B cell (primary cell): ENCODE measurements around the gene SCYL3. TPM values are rescaled to one million over a fixed set of nuclear protein-coding genes. Genes with fewer than 3 reads are reported as not detected.
A peak's percentile ranks its signal among the peaks of the same experiment; 100 is the strongest.

ENCODE experiments used
- ATAC-seq: fragments of 200-7000 bp; cut with Tn5 transposase; one replicate; pipeline ENCODE4 v1.10.0; 2021; ENCODE audit warnings: low read depth, mild to moderate bottlenecking, moderate number of reproducible peaks, moderate library complexity
- CTCF ChIA-PET: fragments of 350-600 bp; sonication (Branson Sonifier 250); formaldehyde crosslinking; loops from one replicate; lab custom pipeline; 2021; ENCODE audit warnings: antibody characterized with exemption, inconsistent platforms; lab: Charles Lee
- POLR2A ChIA-PET: fragments of 350-600 bp; sonication (Branson Sonifier 250); formaldehyde crosslinking; loops from one replicate; lab custom pipeline; 2021; ENCODE audit warnings: antibody characterized with exemption; lab: Charles Lee
- DNase-seq: peaks from one replicate; pipeline ENCODE4 v3.0.0; 2013
- H2AFZ ChIP-seq: 2 replicates; pipeline ENCODE4 v1.6.1; 2012; ENCODE audit warnings: mild to moderate bottlenecking, low read depth, low read length; ENCODE audit not compliant: insufficient read depth, poor library complexity, severe bottlenecking
- H3K27ac ChIP-seq, 2 donors: 1 replicate in 1 of 2; 2 replicates in 1 of 2; pipeline ENCODE4 v1.5.1; 2012 to 2013; ENCODE audit warnings: low read length in 2 of 2, mild to moderate bottlenecking in 2 of 2, moderate library complexity in 1 of 2
- H3K27me3 ChIP-seq, 4 experiments: fragments of 200-600 bp in 1 of 4; sonication (generic) in 1 of 4; replicated peaks in 1 of 4; 1 replicate in 2 of 4; 2 replicates in 2 of 4; pipeline versions ENCODE4 v1.6.1 to v1.7.0; 2013 to 2016; ENCODE audit warnings: low read length in 3 of 4, mild to moderate bottlenecking in 2 of 4, mixed read lengths in 1 of 4, moderate library complexity in 1 of 4; ENCODE audit not compliant: insufficient read depth in 4 of 4, control insufficient read depth in 3 of 4; ENCODE audit errors: control extremely low read depth in 1 of 4
- H3K36me3 ChIP-seq, 2 experiments: replicated peaks in 1 of 2; 1 replicate in 1 of 2; 2 replicates in 1 of 2; pipeline versions ENCODE4 v1.6.1 to v1.7.1; 2013; ENCODE audit warnings: low read length in 1 of 2; ENCODE audit not compliant: insufficient read depth in 2 of 2, control insufficient read depth in 1 of 2; ENCODE audit errors: control extremely low read depth in 1 of 2, extremely low read depth in 1 of 2
- H3K4me1 ChIP-seq, 2 donors: fragments of 200-600 bp in 1 of 2; sonication (generic) in 1 of 2; 1 replicate in 1 of 2; 2 replicates in 1 of 2; pipeline versions ENCODE4 v1.5.1 to v1.6.1; 2013 to 2017; ENCODE audit warnings: low read length in 2 of 2; ENCODE audit not compliant: control insufficient read depth in 2 of 2, insufficient read depth in 2 of 2
- H3K4me2 ChIP-seq: replicated peaks from 2 replicates; pipeline ENCODE3; 2012; ENCODE audit warnings: mild to moderate bottlenecking, low read depth, low read length; ENCODE audit not compliant: poor library complexity, severe bottlenecking
- H3K4me3 ChIP-seq, 5 experiments: fragments of 200-600 bp in 1 of 5; sonication (generic) in 1 of 5; 1 replicate in 3 of 5; 2 replicates in 2 of 5; pipeline versions ENCODE4 v1.5.1 to v1.7.0; 2011 to 2016; ENCODE audit warnings: low read length in 4 of 5, mild to moderate bottlenecking in 4 of 5, low read depth in 2 of 5, control low read depth in 1 of 5, moderate library complexity in 1 of 5; ENCODE audit not compliant: insufficient read depth in 1 of 5; ENCODE audit errors: control extremely low read depth in 1 of 5, extremely low read depth in 1 of 5
- H3K79me2 ChIP-seq: fragments of 200-600 bp; sonication (generic); one replicate; pipeline ENCODE4 v1.6.0; 2016; ENCODE audit warnings: low read length; ENCODE audit not compliant: control insufficient read depth, insufficient read depth
- H3K9ac ChIP-seq: fragments of 200-600 bp; sonication (generic); 2 replicates; pipeline ENCODE4 v1.6.1; 2017; ENCODE audit warnings: mild to moderate bottlenecking, low read length, moderate library complexity
- H3K9me3 ChIP-seq, 3 donors: one replicate each; pipeline versions ENCODE4 v1.6.1 to v1.7.1; 2013; ENCODE audit warnings: low read length in 2 of 3; ENCODE audit not compliant: control insufficient read depth in 2 of 3, insufficient read depth in 1 of 3; ENCODE audit errors: control extremely low read depth in 1 of 3
- H4K20me1 ChIP-seq: 2 replicates; pipeline ENCODE4 v1.6.0; 2012; ENCODE audit warnings: mild to moderate bottlenecking, low read length; ENCODE audit not compliant: insufficient read depth, control insufficient read depth, poor library complexity, severe bottlenecking
- H3K27ac Mint-ChIP-seq: one replicate; pipeline ENCODE4 v1.8.0; 2021; ENCODE audit warnings: mixed read lengths
- H3K27me3 Mint-ChIP-seq: one replicate; pipeline ENCODE4 v1.8.0; 2021; ENCODE audit warnings: mixed read lengths
- H3K4me1 Mint-ChIP-seq: one replicate; pipeline ENCODE4 v1.8.0; 2021; ENCODE audit warnings: mixed read lengths
- H3K4me3 Mint-ChIP-seq: one replicate; pipeline ENCODE4 v1.8.0; 2021; ENCODE audit warnings: mixed read lengths
- H3K9me3 Mint-ChIP-seq: one replicate; pipeline ENCODE4 v1.8.0; 2022; ENCODE audit warnings: mixed read lengths; ENCODE audit not compliant: insufficient read depth
- EZH2 ChIP-seq: IDR thresholded peaks from 2 replicates; pipeline ENCODE4 v1.6.1; 2012; ENCODE audit warnings: borderline replicate concordance, low read depth, mild to moderate bottlenecking, moderate library complexity, low read length; ENCODE audit not compliant: insufficient read depth, poor library complexity, severe bottlenecking
- WGBS: methylation state at CpG from one replicate; pipeline ENCODE4 v1.1.5; 2013; ENCODE audit warnings: missing lambda C conversion rate; ENCODE audit not compliant: insufficient coverage; 5-methylcytosine and 5-hydroxymethylcytosine counted together
- intact Hi-C: fragments of 100-400 bp; cut with micrococcal nuclease; formaldehyde crosslinking; loops from one replicate; pipeline ENCODE4 v1.10.0; 2022
- polyA plus RNA-seq: library from polyadenylated mRNA; depleted of rRNA; stranded (reverse); fragments of >200 nt; gene quantifications from 2 replicates; pipeline ENCODE4 v1.2.3, GENCODE V29; 2012
- total RNA-seq, 2 donors: library from RNA; stranded (reverse); fragments of 120-200 nt in 1 of 2; gene quantifications; 1 replicate in 1 of 2; 2 replicates in 1 of 2; pipeline versions ENCODE4 v1.2.3 to v1.2.4, GENCODE V29; 2013 to 2022
- TF ChIP-seq, protein P1 (sequence below): fragments of 200-600 bp; IDR thresholded peaks from one replicate; pipeline ENCODE4 v1.8.0; 2022; ENCODE audit warnings: antibody characterized with exemption, mild to moderate bottlenecking

Gene SCYL3
- total and polyA plus RNA-seq, 2 donors (not counting 1 experiment from before 2014, with no cell fraction given), result 14.2 to 18.4 TPM

- Histone ChIP-seq H3K4me3 (peak overlapping the region in 1 of 5 experiments; percentile 29), H3K9ac (peak overlapping the region; percentile 30), H3K4me1 (peaks cover 24 to 32% of the 10 kb centered on the region in 2 donors), H3K36me3 (peaks cover 0 to 66% of the 10 kb centered on the region in 2 experiments), H3K27me3 (no peaks in the 10 kb centered on the region), H3K9me3 (peaks cover 0 to 7% (median 0%) of the 10 kb centered on the region in 3 donors), H3K79me2 (peaks cover 52% of the 10 kb centered on the region), H2AFZ (no peak overlapping the region), H3K4me2 (peak overlapping the region; percentile 51), H3K27ac (peak overlapping the region in 1 of 2 donors; percentile 50), H4K20me1 (no peaks in the 10 kb centered on the region)
- H3K4me1 Mint-ChIP-seq, result peaks cover 40% of the 10 kb centered on the region
- H3K27ac Mint-ChIP-seq, result no peak overlapping the region
- no peaks in the 10 kb centered on the region for H3K9me3 Mint-ChIP-seq
- H3K4me3 Mint-ChIP-seq, result peak overlapping the region; percentile 18
- no CpG with 5 or more reads among the region's 3 CpGs for WGBS
- POLR2A ChIA-PET, result no interaction called here
- no peak for TF ChIP-seq EZH2
- TF ChIP-seq, protein P1, sequence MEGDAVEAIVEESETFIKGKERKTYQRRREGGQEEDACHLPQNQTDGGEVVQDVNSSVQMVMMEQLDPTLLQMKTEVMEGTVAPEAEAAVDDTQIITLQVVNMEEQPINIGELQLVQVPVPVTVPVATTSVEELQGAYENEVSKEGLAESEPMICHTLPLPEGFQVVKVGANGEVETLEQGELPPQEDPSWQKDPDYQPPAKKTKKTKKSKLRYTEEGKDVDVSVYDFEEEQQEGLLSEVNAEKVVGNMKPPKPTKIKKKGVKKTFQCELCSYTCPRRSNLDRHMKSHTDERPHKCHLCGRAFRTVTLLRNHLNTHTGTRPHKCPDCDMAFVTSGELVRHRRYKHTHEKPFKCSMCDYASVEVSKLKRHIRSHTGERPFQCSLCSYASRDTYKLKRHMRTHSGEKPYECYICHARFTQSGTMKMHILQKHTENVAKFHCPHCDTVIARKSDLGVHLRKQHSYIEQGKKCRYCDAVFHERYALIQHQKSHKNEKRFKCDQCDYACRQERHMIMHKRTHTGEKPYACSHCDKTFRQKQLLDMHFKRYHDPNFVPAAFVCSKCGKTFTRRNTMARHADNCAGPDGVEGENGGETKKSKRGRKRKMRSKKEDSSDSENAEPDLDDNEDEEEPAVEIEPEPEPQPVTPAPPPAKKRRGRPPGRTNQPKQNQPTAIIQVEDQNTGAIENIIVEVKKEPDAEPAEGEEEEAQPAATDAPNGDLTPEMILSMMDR, result no peak
- intact Hi-C loops, result no loop called here
- DNase-seq, result no peak
- H3K27me3 Mint-ChIP-seq, result no peaks in the 10 kb centered on the region
- CTCF ChIA-PET, result interaction anchor here (0.8 kb wide), 1 partner anchor 10 kb away, joined by 3 read pairs; no protein-coding TSS in a partner anchor
- ATAC-seq, result no peak
Measured at GRCh38 chr1:169874229-169874628, 19.5 kb downstream of the SCYL3 start.

GRCh38 chr1:169873582-169874199, 20.0 kb downstream of the SCYL3 start:
- Histone ChIP-seq H3K4me2 (peak overlapping the region; percentile 51), H4K20me1 (no peaks in the 10 kb centered on the region), H3K9me3 (peaks cover 0 to 7% (median 0%) of the 10 kb centered on the region in 3 donors), H3K9ac (peak overlapping the region; percentile 30), H3K27ac (peak overlapping the region in 1 of 2 donors; percentile 50), H3K79me2 (peaks cover 51% of the 10 kb centered on the region), H3K36me3 (peaks cover 0 to 71% of the 10 kb centered on the region in 2 experiments), H3K27me3 (no peaks in the 10 kb centered on the region), H3K4me3 (peak overlapping the region in 1 of 5 experiments; percentile 29), H2AFZ (no peak overlapping the region), H3K4me1 (peaks cover 18 to 27% of the 10 kb centered on the region in 2 donors)
- CTCF ChIA-PET, result interaction anchor here (0.6 to 0.8 kb wide), 2 partner anchors 11 to 324 kb away, joined by 3 read pairs; no protein-coding TSS in a partner anchor
- ATAC-seq, result no peak
- Mint-ChIP-seq H3K4me1 (peaks cover 35% of the 10 kb centered on the region), H3K27ac (peak overlapping the region; percentile 26), H3K27me3 (no peaks in the 10 kb centered on the region), H3K4me3 (peak overlapping the region; percentile 41), H3K9me3 (no peaks in the 10 kb centered on the region)
- POLR2A ChIA-PET, result no interaction called here
- WGBS, result no CpG with 5 or more reads among the region's 3 CpGs
- intact Hi-C loops, result no loop called here
- TF ChIP-seq EZH2, result no peak
- TF ChIP-seq, protein P1, result no peak
- DNase-seq, result no peak
